ENCODE data around the gene F2RL3. TPM values are rescaled to one million over a fixed set of nuclear protein-coding genes. Genes with fewer than 3 reads are reported as not detected.
"Not testable (repeated sequence)": the region's sequence is repeated elsewhere in the genome, so short reads cannot be mapped to it uniquely, and the experiment has no call there.

Gene F2RL3
- polyA plus RNA-seq, 1 donor (not counting 4 experiments of a cell fraction or from before 2014, with no cell fraction given), result not detected

GRCh38 chr19:16873594-16873993, 15.2 kb upstream of the F2RL3 start:
- dilution Hi-C loops (cut with MboI; ENCODE audit: extremely low pct_ligation_motif_present, low sequenced_read_pairs), result no loop called here
- H4K20me1 ChIP-seq (ENCODE audit: control insufficient read depth, extremely low read depth, insufficient read depth, low read length), result no peaks in the 10 kb centered on the region

GRCh38 chr19:16874250-16874977, 14.4 kb upstream of the F2RL3 start:
- dilution Hi-C loops (cut with MboI; ENCODE audit: extremely low pct_ligation_motif_present, low sequenced_read_pairs), result no loop called here
- Histone ChIP-seq H3K9me3 (ENCODE audit: control insufficient read depth, low read depth, low read length) (no peaks in the 10 kb centered on the region), H3K4me2 (ENCODE audit: control insufficient read depth, extremely low read depth, insufficient read depth, low read depth, low read length) (no peak overlapping the region), H3K4me3 (ENCODE audit: control insufficient read depth in 2 of 3, extremely low read depth in 1 of 3, insufficient read depth in 2 of 3, low read depth in 1 of 3, low read length in 3 of 3) (no peak overlapping the region), H3K36me3 (ENCODE audit: control insufficient read depth in 2 of 2, extremely low read depth in 1 of 2, insufficient read depth in 2 of 2, low read length in 2 of 2) (peaks cover 40 to 47% of the 10 kb centered on the region in 2 experiments), H3K27me3 (ENCODE audit: control insufficient read depth, extremely low read depth, insufficient read depth, low read length) (no peaks in the 10 kb centered on the region), H3K27ac (ENCODE audit: control insufficient read depth, insufficient read depth, low read length) (peak overlapping the region; percentile 1), H3K9ac (ENCODE audit: control insufficient read depth, extremely low read depth, insufficient read depth, low read length) (no peak overlapping the region), H3K79me2 (ENCODE audit: control insufficient read depth, insufficient read depth, low read length) (peaks cover 26% of the 10 kb centered on the region), H3K4me1 (ENCODE audit: control insufficient read depth, extremely low read depth, insufficient read depth, low read length) (no peaks in the 10 kb centered on the region), H2AFZ (ENCODE audit: control insufficient read depth, low read length) (no peak overlapping the region), H4K20me1 (ENCODE audit: control insufficient read depth, extremely low read depth, insufficient read depth, low read length) (no peaks in the 10 kb centered on the region), H3K9me1 (ENCODE audit: control insufficient read depth, extremely low read depth, insufficient read depth, low read length) (no peaks in the 10 kb centered on the region)
- peak; percentile 44 for FAIRE-seq
- DNase-seq (ENCODE audit: low read depth, low spot score), result no peak
- TF ChIP-seq EZH2 (IDR thresholded peaks at IDR 0.05; ENCODE audit: low read length), result no peak
- TF ChIP-seq, protein P1, sequence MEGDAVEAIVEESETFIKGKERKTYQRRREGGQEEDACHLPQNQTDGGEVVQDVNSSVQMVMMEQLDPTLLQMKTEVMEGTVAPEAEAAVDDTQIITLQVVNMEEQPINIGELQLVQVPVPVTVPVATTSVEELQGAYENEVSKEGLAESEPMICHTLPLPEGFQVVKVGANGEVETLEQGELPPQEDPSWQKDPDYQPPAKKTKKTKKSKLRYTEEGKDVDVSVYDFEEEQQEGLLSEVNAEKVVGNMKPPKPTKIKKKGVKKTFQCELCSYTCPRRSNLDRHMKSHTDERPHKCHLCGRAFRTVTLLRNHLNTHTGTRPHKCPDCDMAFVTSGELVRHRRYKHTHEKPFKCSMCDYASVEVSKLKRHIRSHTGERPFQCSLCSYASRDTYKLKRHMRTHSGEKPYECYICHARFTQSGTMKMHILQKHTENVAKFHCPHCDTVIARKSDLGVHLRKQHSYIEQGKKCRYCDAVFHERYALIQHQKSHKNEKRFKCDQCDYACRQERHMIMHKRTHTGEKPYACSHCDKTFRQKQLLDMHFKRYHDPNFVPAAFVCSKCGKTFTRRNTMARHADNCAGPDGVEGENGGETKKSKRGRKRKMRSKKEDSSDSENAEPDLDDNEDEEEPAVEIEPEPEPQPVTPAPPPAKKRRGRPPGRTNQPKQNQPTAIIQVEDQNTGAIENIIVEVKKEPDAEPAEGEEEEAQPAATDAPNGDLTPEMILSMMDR (optimal IDR thresholded peaks at IDR 0.05 in 1 of 3, IDR thresholded peaks at IDR 0.05 in 1 of 3, conservative IDR thresholded peaks at IDR 0.05 in 1 of 3; ENCODE audit: extremely low read depth in 1 of 3, insufficient read depth in 2 of 3, low read length in 3 of 3), result no peak

More at GRCh38 chr19:16873594-16873993, 15.2 kb upstream of the F2RL3 start:
- no peak for FAIRE-seq
- H3K9me1 ChIP-seq (ENCODE audit: control insufficient read depth, extremely low read depth, insufficient read depth, low read length), result no peaks in the 10 kb centered on the region
- TF ChIP-seq, protein P1 (optimal IDR thresholded peaks at IDR 0.05 in 1 of 3, IDR thresholded peaks at IDR 0.05 in 1 of 3, conservative IDR thresholded peaks at IDR 0.05 in 1 of 3; ENCODE audit: extremely low read depth in 1 of 3, insufficient read depth in 2 of 3, low read length in 3 of 3), result no peak
- TF ChIP-seq EZH2 (IDR thresholded peaks at IDR 0.05; ENCODE audit: low read length), result no peak
- H3K4me2 ChIP-seq (ENCODE audit: control insufficient read depth, extremely low read depth, insufficient read depth, low read depth, low read length), result no peak overlapping the region
- H3K36me3 ChIP-seq (ENCODE audit: control insufficient read depth in 2 of 2, extremely low read depth in 1 of 2, insufficient read depth in 2 of 2, low read length in 2 of 2), result peaks cover 34 to 40% of the 10 kb centered on the region in 2 experiments
- no peaks in the 10 kb centered on the region for H3K27me3 ChIP-seq (ENCODE audit: control insufficient read depth, extremely low read depth, insufficient read depth, low read length)
- H3K4me1 ChIP-seq (ENCODE audit: control insufficient read depth, extremely low read depth, insufficient read depth, low read length), result no peaks in the 10 kb centered on the region
- H3K79me2 ChIP-seq (ENCODE audit: control insufficient read depth, insufficient read depth, low read length), result peaks cover 26% of the 10 kb centered on the region
- H3K27ac ChIP-seq (ENCODE audit: control insufficient read depth, insufficient read depth, low read length), result no peak overlapping the region
- H3K9me3 ChIP-seq (ENCODE audit: control insufficient read depth, low read depth, low read length), result no peaks in the 10 kb centered on the region
- no peak overlapping the region for H3K9ac ChIP-seq (ENCODE audit: control insufficient read depth, extremely low read depth, insufficient read depth, low read length)
- no peak overlapping the region for H2AFZ ChIP-seq (ENCODE audit: control insufficient read depth, low read length)
- no peak for DNase-seq (ENCODE audit: low read depth, low spot score)
- H3K4me3 ChIP-seq (ENCODE audit: control insufficient read depth in 2 of 3, extremely low read depth in 1 of 3, insufficient read depth in 2 of 3, low read depth in 1 of 3, low read length in 3 of 3), result no peak overlapping the region

- H3K9me3 ChIP-seq (ENCODE audit: control insufficient read depth, low read depth, low read length); H3K4me3 ChIP-seq (ENCODE audit: control insufficient read depth in 2 of 3, extremely low read depth in 1 of 3, insufficient read depth in 2 of 3, low read depth in 1 of 3, low read length in 3 of 3); H3K9ac ChIP-seq (ENCODE audit: control insufficient read depth, extremely low read depth, insufficient read depth, low read length); H3K9me1 ChIP-seq (ENCODE audit: control insufficient read depth, extremely low read depth, insufficient read depth, low read length); DNase-seq (ENCODE audit: low read depth, low spot score); H2AFZ ChIP-seq (ENCODE audit: control insufficient read depth, low read length); H3K4me2 ChIP-seq (ENCODE audit: control insufficient read depth, extremely low read depth, insufficient read depth, low read depth, low read length); FAIRE-seq; H3K27me3 ChIP-seq (ENCODE audit: control insufficient read depth, extremely low read depth, insufficient read depth, low read length); H3K27ac ChIP-seq (ENCODE audit: control insufficient read depth, insufficient read depth, low read length); H4K20me1 ChIP-seq (ENCODE audit: control insufficient read depth, extremely low read depth, insufficient read depth, low read length); H3K4me1 ChIP-seq (ENCODE audit: control insufficient read depth, extremely low read depth, insufficient read depth, low read length); dilution Hi-C loops (cut with MboI; ENCODE audit: extremely low pct_ligation_motif_present, low sequenced_read_pairs): not testable (repeated sequence)
- Histone ChIP-seq H3K79me2 (ENCODE audit: control insufficient read depth, insufficient read depth, low read length) (peaks cover 26% of the 10 kb centered on the region), H3K36me3 (ENCODE audit: control insufficient read depth in 2 of 2, extremely low read depth in 1 of 2, insufficient read depth in 2 of 2, low read length in 2 of 2) (peaks cover 40 to 48% of the 10 kb centered on the region in 2 experiments)
These were observed 13.9 kb upstream of the F2RL3 start for GRCh38 chr19:16874978-16875299.

All from keratinocyte (primary cell).